ENCODE measurements around the gene VASP. TPM values are rescaled to one million over a fixed set of nuclear protein-coding genes. Genes with fewer than 3 reads are reported as not detected.

VASP gene
- total and polyA plus RNA-seq, 9 of the 15 experiments (the other 6 are each of a cell fraction or from before 2014, with no cell fraction given): 16.7 to 261 (median 112) TPM

DNA sequence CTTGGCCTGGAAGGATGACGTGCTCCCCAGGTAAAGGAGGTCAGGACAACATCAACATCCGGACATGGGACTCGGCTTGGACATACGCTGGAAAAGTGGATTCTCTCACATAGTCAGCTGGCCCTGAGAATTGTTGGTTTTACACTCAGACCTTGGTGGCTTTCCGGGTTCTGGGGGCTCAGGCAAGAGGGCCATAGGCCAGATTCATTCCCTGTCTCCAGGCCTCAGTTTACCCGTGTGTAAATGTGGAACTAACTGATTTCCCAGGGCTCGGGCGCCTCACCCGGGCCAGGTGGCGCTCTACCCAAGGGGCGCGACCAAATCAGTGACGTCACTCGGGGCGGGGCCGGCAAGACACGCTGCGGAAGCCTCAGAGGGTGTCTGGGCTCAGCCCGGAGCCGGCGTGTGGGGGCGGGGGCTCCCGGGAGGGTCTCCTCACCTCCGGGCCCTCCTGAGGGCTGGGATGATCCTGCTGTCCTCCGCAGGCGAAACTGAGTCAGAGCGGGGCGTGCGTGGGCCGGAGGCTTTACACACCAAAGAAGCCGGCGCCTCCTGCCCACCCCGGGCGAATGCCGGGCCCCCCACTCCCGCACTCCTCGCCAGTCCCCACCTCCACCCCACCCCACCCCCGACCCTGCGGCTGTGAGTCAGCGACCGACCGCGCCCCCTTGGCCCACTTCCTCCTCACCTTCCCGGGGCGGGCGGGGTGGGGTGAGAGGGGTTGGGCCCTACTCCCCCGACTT is 862 bp upstream of the VASP start (continued):
- TF ChIP-seq, protein P1, sequence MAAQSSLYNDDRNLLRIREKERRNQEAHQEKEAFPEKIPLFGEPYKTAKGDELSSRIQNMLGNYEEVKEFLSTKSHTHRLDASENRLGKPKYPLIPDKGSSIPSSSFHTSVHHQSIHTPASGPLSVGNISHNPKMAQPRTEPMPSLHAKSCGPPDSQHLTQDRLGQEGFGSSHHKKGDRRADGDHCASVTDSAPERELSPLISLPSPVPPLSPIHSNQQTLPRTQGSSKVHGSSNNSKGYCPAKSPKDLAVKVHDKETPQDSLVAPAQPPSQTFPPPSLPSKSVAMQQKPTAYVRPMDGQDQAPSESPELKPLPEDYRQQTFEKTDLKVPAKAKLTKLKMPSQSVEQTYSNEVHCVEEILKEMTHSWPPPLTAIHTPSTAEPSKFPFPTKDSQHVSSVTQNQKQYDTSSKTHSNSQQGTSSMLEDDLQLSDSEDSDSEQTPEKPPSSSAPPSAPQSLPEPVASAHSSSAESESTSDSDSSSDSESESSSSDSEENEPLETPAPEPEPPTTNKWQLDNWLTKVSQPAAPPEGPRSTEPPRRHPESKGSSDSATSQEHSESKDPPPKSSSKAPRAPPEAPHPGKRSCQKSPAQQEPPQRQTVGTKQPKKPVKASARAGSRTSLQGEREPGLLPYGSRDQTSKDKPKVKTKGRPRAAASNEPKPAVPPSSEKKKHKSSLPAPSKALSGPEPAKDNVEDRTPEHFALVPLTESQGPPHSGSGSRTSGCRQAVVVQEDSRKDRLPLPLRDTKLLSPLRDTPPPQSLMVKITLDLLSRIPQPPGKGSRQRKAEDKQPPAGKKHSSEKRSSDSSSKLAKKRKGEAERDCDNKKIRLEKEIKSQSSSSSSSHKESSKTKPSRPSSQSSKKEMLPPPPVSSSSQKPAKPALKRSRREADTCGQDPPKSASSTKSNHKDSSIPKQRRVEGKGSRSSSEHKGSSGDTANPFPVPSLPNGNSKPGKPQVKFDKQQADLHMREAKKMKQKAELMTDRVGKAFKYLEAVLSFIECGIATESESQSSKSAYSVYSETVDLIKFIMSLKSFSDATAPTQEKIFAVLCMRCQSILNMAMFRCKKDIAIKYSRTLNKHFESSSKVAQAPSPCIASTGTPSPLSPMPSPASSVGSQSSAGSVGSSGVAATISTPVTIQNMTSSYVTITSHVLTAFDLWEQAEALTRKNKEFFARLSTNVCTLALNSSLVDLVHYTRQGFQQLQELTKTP (IDR thresholded peaks at IDR 0.05; ENCODE audit: low read depth in 1 of 2, partially characterized antibody in 2 of 2): peak in 1 of 2 experiments; percentile 69
- TF ChIP-seq HDAC1 (IDR thresholded peaks at IDR 0.05) (peak in 1 of 2 experiments; percentile 68; a peak in 2 of 4 replicates), HIVEP1 (CRISPR knock-in tag; IDR thresholded peaks at IDR 0.05) (peak; percentile 22; the same call in 1 of the 2 replicates), GTF2A2 (tag; IDR thresholded peaks at IDR 0.05) (no peak), KLF6 (CRISPR knock-in tag; IDR thresholded peaks at IDR 0.05; ENCODE audit: borderline replicate concordance) (no peak), PHF21A (IDR thresholded peaks at IDR 0.05; ENCODE audit: borderline replicate concordance, low read depth) (peak; percentile 60; the same call in 1 of the 2 replicates), PRMT5 (CRISPR knock-in tag; IDR thresholded peaks at IDR 0.05) (0 out of 2 replicates have a peak, but pooled peaks have one; percentile 55), ETV1 (tag; conservative IDR thresholded peaks at IDR 0.05; ENCODE audit: low read depth) (peak; percentile 71), CREM (IDR thresholded peaks at IDR 0.05; ENCODE audit: low read depth) (peak; percentile 94), HDAC2 (IDR thresholded peaks at IDR 0.05) (peak; percentile 71; the same call in 1 of the 2 replicates), ZNF121 (CRISPR knock-in tag; conservative IDR thresholded peaks at IDR 0.05) (no peak), MXI1 (IDR thresholded peaks at IDR 0.05; ENCODE audit: low read depth, low read length) (peak; percentile 69), SOX6 (IDR thresholded peaks at IDR 0.05) (peak; percentile 60; the same call in 1 of the 2 replicates)
- TF ChIP-seq, protein P2, sequence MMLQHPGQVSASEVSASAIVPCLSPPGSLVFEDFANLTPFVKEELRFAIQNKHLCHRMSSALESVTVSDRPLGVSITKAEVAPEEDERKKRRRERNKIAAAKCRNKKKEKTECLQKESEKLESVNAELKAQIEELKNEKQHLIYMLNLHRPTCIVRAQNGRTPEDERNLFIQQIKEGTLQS (IDR thresholded peaks at IDR 0.05): peak; percentile 99
- TF ChIP-seq, protein P2 (CRISPR knock-in tag; conservative IDR thresholded peaks at IDR 0.05): peak; percentile 82
- TF ChIP-seq, protein P3, sequence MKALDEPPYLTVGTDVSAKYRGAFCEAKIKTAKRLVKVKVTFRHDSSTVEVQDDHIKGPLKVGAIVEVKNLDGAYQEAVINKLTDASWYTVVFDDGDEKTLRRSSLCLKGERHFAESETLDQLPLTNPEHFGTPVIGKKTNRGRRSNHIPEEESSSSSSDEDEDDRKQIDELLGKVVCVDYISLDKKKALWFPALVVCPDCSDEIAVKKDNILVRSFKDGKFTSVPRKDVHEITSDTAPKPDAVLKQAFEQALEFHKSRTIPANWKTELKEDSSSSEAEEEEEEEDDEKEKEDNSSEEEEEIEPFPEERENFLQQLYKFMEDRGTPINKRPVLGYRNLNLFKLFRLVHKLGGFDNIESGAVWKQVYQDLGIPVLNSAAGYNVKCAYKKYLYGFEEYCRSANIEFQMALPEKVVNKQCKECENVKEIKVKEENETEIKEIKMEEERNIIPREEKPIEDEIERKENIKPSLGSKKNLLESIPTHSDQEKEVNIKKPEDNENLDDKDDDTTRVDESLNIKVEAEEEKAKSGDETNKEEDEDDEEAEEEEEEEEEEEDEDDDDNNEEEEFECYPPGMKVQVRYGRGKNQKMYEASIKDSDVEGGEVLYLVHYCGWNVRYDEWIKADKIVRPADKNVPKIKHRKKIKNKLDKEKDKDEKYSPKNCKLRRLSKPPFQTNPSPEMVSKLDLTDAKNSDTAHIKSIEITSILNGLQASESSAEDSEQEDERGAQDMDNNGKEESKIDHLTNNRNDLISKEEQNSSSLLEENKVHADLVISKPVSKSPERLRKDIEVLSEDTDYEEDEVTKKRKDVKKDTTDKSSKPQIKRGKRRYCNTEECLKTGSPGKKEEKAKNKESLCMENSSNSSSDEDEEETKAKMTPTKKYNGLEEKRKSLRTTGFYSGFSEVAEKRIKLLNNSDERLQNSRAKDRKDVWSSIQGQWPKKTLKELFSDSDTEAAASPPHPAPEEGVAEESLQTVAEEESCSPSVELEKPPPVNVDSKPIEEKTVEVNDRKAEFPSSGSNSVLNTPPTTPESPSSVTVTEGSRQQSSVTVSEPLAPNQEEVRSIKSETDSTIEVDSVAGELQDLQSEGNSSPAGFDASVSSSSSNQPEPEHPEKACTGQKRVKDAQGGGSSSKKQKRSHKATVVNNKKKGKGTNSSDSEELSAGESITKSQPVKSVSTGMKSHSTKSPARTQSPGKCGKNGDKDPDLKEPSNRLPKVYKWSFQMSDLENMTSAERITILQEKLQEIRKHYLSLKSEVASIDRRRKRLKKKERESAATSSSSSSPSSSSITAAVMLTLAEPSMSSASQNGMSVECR (CRISPR knock-in tag; IDR thresholded peaks at IDR 0.05): peak; percentile 89
- TF ChIP-seq, protein P4, sequence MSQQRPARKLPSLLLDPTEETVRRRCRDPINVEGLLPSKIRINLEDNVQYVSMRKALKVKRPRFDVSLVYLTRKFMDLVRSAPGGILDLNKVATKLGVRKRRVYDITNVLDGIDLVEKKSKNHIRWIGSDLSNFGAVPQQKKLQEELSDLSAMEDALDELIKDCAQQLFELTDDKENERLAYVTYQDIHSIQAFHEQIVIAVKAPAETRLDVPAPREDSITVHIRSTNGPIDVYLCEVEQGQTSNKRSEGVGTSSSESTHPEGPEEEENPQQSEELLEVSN (IDR thresholded peaks at IDR 0.05; ENCODE audit: borderline replicate concordance in 1 of 2, extremely low read depth in 1 of 2, insufficient read depth in 1 of 2, insufficient read length in 1 of 2, low read depth in 1 of 2, low read length in 1 of 2, poor library complexity in 1 of 2, severe bottlenecking in 1 of 2): peak; percentile 21 to 36

All from K562 (cell line).